Tibial artery (tissue), 4 donors: ENCODE results near the gene MFAP4.

Experiments used
- DNase-seq, 2 donors: peaks; one replicate each; pipeline ENCODE4 v3.0.0-alpha.2; 2019
- H3K27ac ChIP-seq, 2 donors: fragments of 200-600 bp; sonication (generic) in 1 of 2; 1 replicate in 1 of 2; 2 replicates in 1 of 2; pipeline ENCODE4 v1.5.1; 2018 to 2019; ENCODE audit warnings: mild to moderate bottlenecking in 1 of 2
- H3K27me3 ChIP-seq, 2 donors: fragments of 200-600 bp; sonication (generic) in 1 of 2; one replicate each; pipeline versions ENCODE4 v1.5.1 to v1.6.0; 2016 to 2019
- H3K36me3 ChIP-seq, 3 donors: fragments of 200-600 bp; sonication (generic) in 2 of 3; one replicate each; pipeline ENCODE4 v1.5.1; 2016 to 2019; ENCODE audit warnings: mild to moderate bottlenecking in 2 of 3
- H3K4me1 ChIP-seq, 4 donors: fragments of 200-600 bp; sonication (generic) in 2 of 4; 1 replicate in 3 of 4; 2 replicates in 1 of 4; pipeline ENCODE4 v1.5.1; 2016 to 2019
- H3K4me3 ChIP-seq, 2 donors: fragments of 200-600 bp; sonication (generic) in 1 of 2; 1 replicate in 1 of 2; 2 replicates in 1 of 2; pipeline ENCODE4 v1.5.1; 2018 to 2019; ENCODE audit warnings: mild to moderate bottlenecking in 2 of 2
- H3K9me3 ChIP-seq, 3 donors: fragments of 200-600 bp; sonication (generic) in 1 of 3; one replicate each; pipeline ENCODE4 v1.5.1; 2016 to 2019
- CTCF ChIP-seq, 2 experiments: fragments of 200-600 bp in 1 of 2; fragments of 450-650 bp in 1 of 2; IDR thresholded peaks; one replicate each; pipeline ENCODE4 v1.5.1; 2017 to 2019; ENCODE audit warnings: antibody characterized with exemption in 2 of 2, mild to moderate bottlenecking in 1 of 2, moderate library complexity in 1 of 2
- intact Hi-C: fragments of 100-400 bp; cut with DNase I; formaldehyde crosslinking; loops from one replicate; pipeline ENCODE4 v1.15.0; 2023; ENCODE audit warnings: low total_unique reads

The MFAP4 gene

GRCh38 chr17:19366637-19366972 is 20.4 kb downstream of the MFAP4 start:
- no peaks in the 10 kb centered on the region for H3K9me3 ChIP-seq
- no peak for TF ChIP-seq CTCF (IDR thresholded peaks at IDR 0.05)
- H3K4me3 ChIP-seq: no peak overlapping the region
- H3K36me3 ChIP-seq: no peaks in the 10 kb centered on the region
- intact Hi-C loops: loop anchor here (10.0 kb wide), 1 partner anchor 48 kb away; the partner anchor contains the start of gene RNF112
- no peaks in the 10 kb centered on the region for H3K27me3 ChIP-seq
- DNase-seq: peak in 1 of 2 donors; percentile 16
- peaks cover 0 to 40% (median 20%) of the 10 kb centered on the region in 4 donors for H3K4me1 ChIP-seq
- no peak overlapping the region for H3K27ac ChIP-seq

GRCh38 chr17:19365833-19366636 is 21.0 kb downstream of the MFAP4 start:
- TF ChIP-seq CTCF (IDR thresholded peaks at IDR 0.05): no peak
- no peak overlapping the region for H3K4me3 ChIP-seq
- H3K36me3 ChIP-seq: no peaks in the 10 kb centered on the region
- H3K27me3 ChIP-seq: no peaks in the 10 kb centered on the region
- peak in 1 of 2 donors; percentile 14 for DNase-seq
- intact Hi-C loops: loop anchor here (2.0 to 10.0 kb wide), 2 partner anchors 49 to 81 kb away; partner anchors contain the start of gene RNF112
- H3K9me3 ChIP-seq: no peaks in the 10 kb centered on the region
- no peak overlapping the region for H3K27ac ChIP-seq
- peaks cover 0 to 44% (median 23%) of the 10 kb centered on the region in 4 donors for H3K4me1 ChIP-seq

- no peaks in the 10 kb centered on the region for H3K27me3 ChIP-seq
- no peak for TF ChIP-seq CTCF (IDR thresholded peaks at IDR 0.05)
- H3K4me3 ChIP-seq: no peak overlapping the region
- no peak for DNase-seq
- no peaks in the 10 kb centered on the region for H3K9me3 ChIP-seq
- no peaks in the 10 kb centered on the region for H3K36me3 ChIP-seq
- peaks cover 0 to 44% (median 20%) of the 10 kb centered on the region in 4 donors for H3K4me1 ChIP-seq
- H3K27ac ChIP-seq: no peak overlapping the region
- intact Hi-C loops: loop anchor here (2.0 to 10.0 kb wide), 2 partner anchors 49 to 81 kb away; partner anchors contain the start of gene RNF112
Observed at GRCh38 chr17:19365499-19365817, 21.5 kb downstream of the MFAP4 start.

GRCh38 chr17:19364699-19365498 is 22.1 kb downstream of the MFAP4 start:
- Histone ChIP-seq H3K36me3 (no peaks in the 10 kb centered on the region), H3K4me1 (peaks cover 0 to 40% (median 20%) of the 10 kb centered on the region in 4 donors), H3K27ac (no peak overlapping the region), H3K4me3 (no peak overlapping the region), H3K27me3 (no peaks in the 10 kb centered on the region), H3K9me3 (no peaks in the 10 kb centered on the region)
- intact Hi-C loops: loop anchor here (2.0 to 10.0 kb wide), 3 partner anchors 50 to 397 kb away; partner anchors contain the start of gene RNF112
- no peak for TF ChIP-seq CTCF (IDR thresholded peaks at IDR 0.05)
- peak in 1 of 2 donors; percentile 18 for DNase-seq

GRCh38 chr17:19363460-19364035 is 23.4 kb downstream of the MFAP4 start:
- peak overlapping the region; percentile 85 to 95 for H3K27ac ChIP-seq
- H3K36me3 ChIP-seq: peaks cover 0 to 9% (median 0%) of the 10 kb centered on the region in 3 donors
- H3K4me3 ChIP-seq: no peak overlapping the region
- H3K9me3 ChIP-seq: no peaks in the 10 kb centered on the region
- intact Hi-C loops: loop anchor here (2.0 to 10.0 kb wide), 3 partner anchors 51 to 399 kb away; partner anchors contain the start of gene RNF112
- H3K4me1 ChIP-seq: peaks cover 0 to 28% (median 18%) of the 10 kb centered on the region in 4 donors
- no peak for TF ChIP-seq CTCF (IDR thresholded peaks at IDR 0.05)
- H3K27me3 ChIP-seq: no peaks in the 10 kb centered on the region
- peak; percentile 18 to 64 for DNase-seq
